ENCODE data around the gene WDR13.

DNA sequence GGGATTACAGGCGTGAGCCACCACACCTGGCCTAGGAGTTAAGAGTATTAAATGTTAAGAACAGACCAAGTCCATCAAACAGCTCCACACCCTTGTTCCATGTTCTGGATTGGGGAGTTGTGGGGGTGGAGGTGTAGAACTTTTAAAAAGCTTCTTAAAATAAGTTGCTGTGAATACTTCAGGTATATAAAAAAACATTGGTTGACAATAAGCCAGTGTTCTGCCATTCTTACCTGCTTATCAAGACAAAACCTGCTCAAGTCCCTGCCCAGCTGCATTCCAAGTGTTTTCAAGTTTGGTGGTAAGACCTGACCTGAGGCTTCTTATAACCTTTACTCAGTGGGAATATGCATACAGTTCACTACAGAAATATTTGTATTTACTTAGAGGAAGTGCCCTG lies 16.6 kb upstream of the WDR13 start:
- TF ChIP-seq, protein P1, sequence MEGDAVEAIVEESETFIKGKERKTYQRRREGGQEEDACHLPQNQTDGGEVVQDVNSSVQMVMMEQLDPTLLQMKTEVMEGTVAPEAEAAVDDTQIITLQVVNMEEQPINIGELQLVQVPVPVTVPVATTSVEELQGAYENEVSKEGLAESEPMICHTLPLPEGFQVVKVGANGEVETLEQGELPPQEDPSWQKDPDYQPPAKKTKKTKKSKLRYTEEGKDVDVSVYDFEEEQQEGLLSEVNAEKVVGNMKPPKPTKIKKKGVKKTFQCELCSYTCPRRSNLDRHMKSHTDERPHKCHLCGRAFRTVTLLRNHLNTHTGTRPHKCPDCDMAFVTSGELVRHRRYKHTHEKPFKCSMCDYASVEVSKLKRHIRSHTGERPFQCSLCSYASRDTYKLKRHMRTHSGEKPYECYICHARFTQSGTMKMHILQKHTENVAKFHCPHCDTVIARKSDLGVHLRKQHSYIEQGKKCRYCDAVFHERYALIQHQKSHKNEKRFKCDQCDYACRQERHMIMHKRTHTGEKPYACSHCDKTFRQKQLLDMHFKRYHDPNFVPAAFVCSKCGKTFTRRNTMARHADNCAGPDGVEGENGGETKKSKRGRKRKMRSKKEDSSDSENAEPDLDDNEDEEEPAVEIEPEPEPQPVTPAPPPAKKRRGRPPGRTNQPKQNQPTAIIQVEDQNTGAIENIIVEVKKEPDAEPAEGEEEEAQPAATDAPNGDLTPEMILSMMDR (IDR thresholded peaks at IDR 0.05) = no peak
- TF ChIP-seq, protein P2, sequence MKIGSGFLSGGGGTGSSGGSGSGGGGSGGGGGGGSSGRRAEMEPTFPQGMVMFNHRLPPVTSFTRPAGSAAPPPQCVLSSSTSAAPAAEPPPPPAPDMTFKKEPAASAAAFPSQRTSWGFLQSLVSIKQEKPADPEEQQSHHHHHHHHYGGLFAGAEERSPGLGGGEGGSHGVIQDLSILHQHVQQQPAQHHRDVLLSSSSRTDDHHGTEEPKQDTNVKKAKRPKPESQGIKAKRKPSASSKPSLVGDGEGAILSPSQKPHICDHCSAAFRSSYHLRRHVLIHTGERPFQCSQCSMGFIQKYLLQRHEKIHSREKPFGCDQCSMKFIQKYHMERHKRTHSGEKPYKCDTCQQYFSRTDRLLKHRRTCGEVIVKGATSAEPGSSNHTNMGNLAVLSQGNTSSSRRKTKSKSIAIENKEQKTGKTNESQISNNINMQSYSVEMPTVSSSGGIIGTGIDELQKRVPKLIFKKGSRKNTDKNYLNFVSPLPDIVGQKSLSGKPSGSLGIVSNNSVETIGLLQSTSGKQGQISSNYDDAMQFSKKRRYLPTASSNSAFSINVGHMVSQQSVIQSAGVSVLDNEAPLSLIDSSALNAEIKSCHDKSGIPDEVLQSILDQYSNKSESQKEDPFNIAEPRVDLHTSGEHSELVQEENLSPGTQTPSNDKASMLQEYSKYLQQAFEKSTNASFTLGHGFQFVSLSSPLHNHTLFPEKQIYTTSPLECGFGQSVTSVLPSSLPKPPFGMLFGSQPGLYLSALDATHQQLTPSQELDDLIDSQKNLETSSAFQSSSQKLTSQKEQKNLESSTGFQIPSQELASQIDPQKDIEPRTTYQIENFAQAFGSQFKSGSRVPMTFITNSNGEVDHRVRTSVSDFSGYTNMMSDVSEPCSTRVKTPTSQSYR (CRISPR knock-in tag; IDR thresholded peaks at IDR 0.05) = no peak
- TF ChIP-seq, protein P3, sequence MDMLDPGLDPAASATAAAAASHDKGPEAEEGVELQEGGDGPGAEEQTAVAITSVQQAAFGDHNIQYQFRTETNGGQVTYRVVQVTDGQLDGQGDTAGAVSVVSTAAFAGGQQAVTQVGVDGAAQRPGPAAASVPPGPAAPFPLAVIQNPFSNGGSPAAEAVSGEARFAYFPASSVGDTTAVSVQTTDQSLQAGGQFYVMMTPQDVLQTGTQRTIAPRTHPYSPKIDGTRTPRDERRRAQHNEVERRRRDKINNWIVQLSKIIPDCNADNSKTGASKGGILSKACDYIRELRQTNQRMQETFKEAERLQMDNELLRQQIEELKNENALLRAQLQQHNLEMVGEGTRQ (CRISPR knock-in tag; IDR thresholded peaks at IDR 0.05) = no peak
- no peak for TF ChIP-seq GABPB1 (CRISPR knock-in tag; IDR thresholded peaks at IDR 0.05)
